ENCODE measurements around the gene C1orf159. TPM values are rescaled to one million over a fixed set of nuclear protein-coding genes. Genes with fewer than 3 reads are reported as not detected.
"Not testable (repeated sequence)": the region's sequence is repeated elsewhere in the genome, so short reads cannot be mapped to it uniquely, and the experiment has no call there.

The C1orf159 gene
- total RNA-seq, result 5.4 TPM
- long read RNA-seq, partial matches to known transcripts, result 1 of 4 reads
- long read RNA-seq, other reads (novel, unspliced or antisense), result 3 of 4 reads

GRCh38 chr1:1115786-1116700, at the start of gene C1orf159:
Gene C1orf159 (minus strand): TSS chr1:1116089. CDS start chr1:1091543, 24,546 bp downstream.
- intact Hi-C loops (cut with DNase I), result loop anchor here (2.0 to 5.0 kb wide), 2 partner anchors 94 to 117 kb away; partner anchors contain the start of genes AGRN, B3GALT6 and SDF4
- DNase-seq (ENCODE audit: low spot score), result peak; percentile 99

- no peak for DNase-seq (ENCODE audit: low spot score)
- intact Hi-C loops (cut with DNase I), result no loop called here
Measured at GRCh38 chr1:1165485-1165884, 49.6 kb upstream of the C1orf159 start.

- intact Hi-C loops (cut with DNase I), result no loop called here
- no peak for DNase-seq (ENCODE audit: low spot score)
Measured at GRCh38 chr1:1164701-1165451, 49.0 kb upstream of the C1orf159 start.

- intact Hi-C loops (cut with DNase I), result no loop called here
Measured at GRCh38 chr1:1164361-1164700, 48.4 kb upstream of the C1orf159 start.

GRCh38 chr1:1163538-1164070, 47.7 kb upstream of the C1orf159 start:
- intact Hi-C loops (cut with DNase I), result no loop called here
- DNase-seq (ENCODE audit: low spot score), result no peak

More at GRCh38 chr1:1164361-1164700, 48.4 kb upstream of the C1orf159 start:
- no peak for DNase-seq (ENCODE audit: low spot score)

GRCh38 chr1:1162597-1163537, 47.0 kb upstream of the C1orf159 start:
- no peak for DNase-seq (ENCODE audit: low spot score)
- intact Hi-C loops (cut with DNase I), result no loop called here

GRCh38 chr1:1161683-1162079, 45.8 kb upstream of the C1orf159 start:
- DNase-seq (ENCODE audit: low spot score), result no peak
- intact Hi-C loops (cut with DNase I), result no loop called here

GRCh38 chr1:1161078-1161682, 45.3 kb upstream of the C1orf159 start:
- DNase-seq (ENCODE audit: low spot score), result no peak
- intact Hi-C loops (cut with DNase I), result no loop called here

GRCh38 chr1:1160281-1160930, 44.5 kb upstream of the C1orf159 start:
- intact Hi-C loops (cut with DNase I), result no loop called here
- DNase-seq (ENCODE audit: low spot score), result no peak

GRCh38 chr1:1157914-1158710, 42.2 kb upstream of the C1orf159 start:
- intact Hi-C loops (cut with DNase I), result loop anchor here (5.0 kb wide), 1 partner anchor 74 kb away; the partner anchor contains the start of genes B3GALT6 and SDF4
- DNase-seq (ENCODE audit: low spot score), result peak; percentile 83

GRCh38 chr1:1157426-1157913, 41.6 kb upstream of the C1orf159 start:
- intact Hi-C loops (cut with DNase I), result loop anchor here (5.0 kb wide), 1 partner anchor 75 kb away; the partner anchor contains the start of genes B3GALT6 and SDF4

GRCh38 chr1:1157033-1157365, 41.1 kb upstream of the C1orf159 start:
- intact Hi-C loops (cut with DNase I), result loop anchor here (5.0 kb wide), 1 partner anchor 75 kb away; the partner anchor contains the start of genes B3GALT6 and SDF4
- DNase-seq (ENCODE audit: low spot score), result no peak

More at GRCh38 chr1:1157426-1157913, 41.6 kb upstream of the C1orf159 start:
- DNase-seq (ENCODE audit: low spot score), result peak; percentile 94

GRCh38 chr1:1156140-1157032, 40.5 kb upstream of the C1orf159 start:
- no peak for DNase-seq (ENCODE audit: low spot score)
- intact Hi-C loops (cut with DNase I), result loop anchor here (5.0 kb wide), 1 partner anchor 76 kb away; the partner anchor contains the start of genes B3GALT6 and SDF4

- intact Hi-C loops (cut with DNase I), result loop anchor here (5.0 kb wide), 1 partner anchor 77 kb away; the partner anchor contains the start of genes B3GALT6 and SDF4
- DNase-seq (ENCODE audit: low spot score), result no peak
Measured at GRCh38 chr1:1155258-1155657, 39.4 kb upstream of the C1orf159 start.

- intact Hi-C loops (cut with DNase I), result no loop called here
- no peak for DNase-seq (ENCODE audit: low spot score)
Measured at GRCh38 chr1:1153874-1154273, 38.0 kb upstream of the C1orf159 start.

- DNase-seq (ENCODE audit: low spot score); intact Hi-C loops (cut with DNase I): not testable (repeated sequence)
Measured at GRCh38 chr1:1153215-1153614, 37.3 kb upstream of the C1orf159 start.
